Thyroid gland (tissue), 4 donors: ENCODE measurements around the gene E2F4. TPM values are rescaled to one million over a fixed set of nuclear protein-coding genes. Genes with fewer than 3 reads are reported as not detected.
A peak's percentile ranks its signal among the peaks of the same experiment; 100 is the strongest.

Experiments
- DNase-seq, 2 donors: peaks; one replicate each; pipeline ENCODE4 v3.0.0-alpha.2; 2019
- H3K27ac ChIP-seq, 3 donors: fragments of 200-600 bp; sonication (generic); 1 replicate in 2 of 3; 2 replicates in 1 of 3; pipeline ENCODE4 v1.5.1; 2016 to 2019; ENCODE audit warnings: mild to moderate bottlenecking in 1 of 3, moderate library complexity in 1 of 3
- H3K27me3 ChIP-seq: fragments of 200-600 bp; sonication (generic); one replicate; pipeline ENCODE4 v1.5.1; 2019
- H3K36me3 ChIP-seq, 2 donors: fragments of 200-600 bp; sonication (generic); one replicate each; pipeline ENCODE4 v1.5.1; 2016 to 2019
- H3K4me1 ChIP-seq, 2 donors: fragments of 200-600 bp; sonication (generic); one replicate each; pipeline ENCODE4 v1.5.1; 2017 to 2019
- H3K4me3 ChIP-seq, 3 donors: fragments of 200-600 bp; sonication (generic); replicated peaks in 1 of 3; 1 replicate in 2 of 3; 2 replicates in 1 of 3; pipeline ENCODE4 v1.5.1; 2016; ENCODE audit warnings: mild to moderate bottlenecking in 1 of 3
- H3K9me3 ChIP-seq: fragments of 200-600 bp; sonication (generic); one replicate; pipeline ENCODE4 v1.5.1; 2017
- CTCF ChIP-seq, 6 experiments: fragments of 200-600 bp in 3 of 6; fragments of 450-650 bp in 3 of 6; sonication (generic) in 3 of 6; IDR thresholded peaks; one replicate each; pipeline ENCODE4 v1.5.1; 2016 to 2019; ENCODE audit warnings: antibody characterized with exemption in 6 of 6, mild to moderate bottlenecking in 2 of 6, inconsistent platforms in 1 of 6, moderate library complexity in 1 of 6
- POLR2A ChIP-seq, 2 donors: fragments of 450-650 bp; IDR thresholded peaks; one replicate each; pipeline ENCODE4 v1.6.1; 2017; ENCODE audit warnings: antibody characterized with exemption in 2 of 2, mild to moderate bottlenecking in 2 of 2, moderate library complexity in 1 of 2
- whole genome bisulfite sequencing, 2 donors: methylation state at CpG; one replicate each; pipeline ENCODE4 v1.1.5; 2017; 5-methylcytosine and 5-hydroxymethylcytosine counted together
- intact Hi-C: fragments of 100-400 bp; cut with DNase I; formaldehyde crosslinking; loops from one replicate; pipeline ENCODE4 v1.15.1; 2023
- total RNA-seq, 4 donors: library from RNA; depleted of rRNA; stranded (reverse); fragments of >200 nt; gene quantifications; one replicate each; pipeline ENCODE4 v1.2.3, GENCODE V29; 2016

E2F4 gene
- total RNA-seq, 4 donors from 2014 or later, result 77.6 to 117 (median 89.1) TPM

GRCh38 chr16:67157892-67158635 is 33.9 kb upstream of the E2F4 start:
- intact Hi-C loops, result loop anchor here (10.0 kb wide), 1 partner anchor 53 kb away; the partner anchor contains the start of gene PHAF1
- Histone ChIP-seq H3K36me3 (no peaks in the 10 kb centered on the region), H3K4me1 (peaks cover 35 to 40% of the 10 kb centered on the region in 2 donors), H3K4me3 (no peak overlapping the region), H3K27ac (peak overlapping the region in 1 of 3 donors; percentile 62), H3K27me3 (no peaks in the 10 kb centered on the region), H3K9me3 (no peaks in the 10 kb centered on the region)
- no peak for DNase-seq
- TF ChIP-seq POLR2A (IDR thresholded peaks at IDR 0.05) (no peak), CTCF (IDR thresholded peaks at IDR 0.05) (no peak)
- WGBS, 2 donors, result 40 to 44% methylated on average over 7 of the region's 7 CpGs

- Histone ChIP-seq H3K9me3 (no peaks in the 10 kb centered on the region), H3K4me3 (peak overlapping the region; percentile 47 to 94 (median 73)), H3K36me3 (no peaks in the 10 kb centered on the region), H3K27ac (peak overlapping the region; percentile 62 to 79 (median 71)), H3K4me1 (peaks cover 44 to 48% of the 10 kb centered on the region in 2 donors), H3K27me3 (no peaks in the 10 kb centered on the region)
- WGBS, 2 donors, result 7 to 9% methylated on average over 22 to 29 of the region's 34 CpGs
- peak; percentile 59 to 68 for DNase-seq
- intact Hi-C loops, result loop anchor here (10.0 kb wide), 1 partner anchor 54 kb away; the partner anchor contains the start of gene PHAF1
- TF ChIP-seq CTCF (IDR thresholded peaks at IDR 0.05) (no peak), POLR2A (IDR thresholded peaks at IDR 0.05) (no peak)
Measured at GRCh38 chr16:67158637-67159600, 33.0 kb upstream of the E2F4 start.

GRCh38 chr16:67161595-67162058 is 30.3 kb upstream of the E2F4 start:
- Histone ChIP-seq H3K4me3 (no peak overlapping the region), H3K36me3 (no peaks in the 10 kb centered on the region), H3K4me1 (peaks cover 50 to 52% of the 10 kb centered on the region in 2 donors), H3K27ac (no peak overlapping the region), H3K9me3 (no peaks in the 10 kb centered on the region), H3K27me3 (no peaks in the 10 kb centered on the region)
- TF ChIP-seq POLR2A (IDR thresholded peaks at IDR 0.05), result no peak
- no peak for TF ChIP-seq CTCF (IDR thresholded peaks at IDR 0.05)
- intact Hi-C loops, result no loop called here
- no peak for DNase-seq
- 45 to 56% methylated on average over 18 to 20 of the region's 25 CpGs for WGBS, 2 donors

GRCh38 chr16:67162506-67163163 is 29.3 kb upstream of the E2F4 start:
- peak overlapping the region in 1 of 3 donors; percentile 80 for H3K27ac ChIP-seq
- H3K4me1 ChIP-seq, result peaks cover 50 to 52% of the 10 kb centered on the region in 2 donors
- no peak for TF ChIP-seq CTCF (IDR thresholded peaks at IDR 0.05)
- DNase-seq, result no peak
- no peaks in the 10 kb centered on the region for H3K9me3 ChIP-seq
- H3K27me3 ChIP-seq, result no peaks in the 10 kb centered on the region
- H3K4me3 ChIP-seq, result peak overlapping the region in 1 of 3 donors; percentile 36
- intact Hi-C loops, result no loop called here
- H3K36me3 ChIP-seq, result no peaks in the 10 kb centered on the region
- WGBS, 2 donors, result 30 to 56% methylated on average over 11 to 38 of the region's 44 CpGs
